ENCODE data around the gene ACYP2. TPM values are rescaled to one million over a fixed set of nuclear protein-coding genes. Genes with fewer than 3 reads are reported as not detected.

ACYP2 gene
- total and polyA plus RNA-seq, 2 donors (not counting 1 experiment from before 2014, with no cell fraction given): 14.0 to 17.2 TPM

DNA sequence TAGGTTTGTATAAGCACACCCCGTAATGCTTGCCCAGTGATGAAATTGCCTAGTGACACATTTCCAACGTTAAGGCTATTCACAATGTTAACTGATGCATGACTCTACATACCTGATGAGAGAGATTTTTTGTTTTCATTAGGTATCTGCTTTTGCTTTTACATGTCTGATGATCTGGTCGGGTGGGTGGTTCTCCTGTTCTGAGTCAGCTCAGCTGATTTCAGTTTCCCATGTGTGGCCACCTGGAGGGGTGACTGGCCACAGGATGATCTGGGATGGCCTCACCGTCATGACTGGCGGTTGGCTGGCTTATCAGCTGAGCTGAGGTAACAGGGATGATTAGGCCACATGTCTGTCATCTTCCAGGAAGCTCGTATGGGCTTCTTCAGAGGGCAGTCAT, 33.8 kb upstream of the ACYP2 start:
- Histone ChIP-seq H3K9me3 (ENCODE audit: control extremely low read depth in 1 of 3, control insufficient read depth in 2 of 3, insufficient read depth in 1 of 3, low read length in 2 of 3) (no peaks in the 10 kb centered on the region), H3K79me2 (ENCODE audit: control insufficient read depth, insufficient read depth, low read length) (no peaks in the 10 kb centered on the region), H3K9ac (ENCODE audit: low read length) (no peak overlapping the region), H3K4me3 (ENCODE audit: control extremely low read depth in 1 of 5, extremely low read depth in 1 of 5, insufficient read depth in 1 of 5, low read depth in 2 of 5, low read length in 4 of 5) (no peak overlapping the region), H3K4me2 (replicated peaks; ENCODE audit: low read depth, low read length, poor library complexity, severe bottlenecking) (no peak overlapping the region), H4K20me1 (ENCODE audit: control insufficient read depth, insufficient read depth, low read length, poor library complexity, severe bottlenecking) (no peaks in the 10 kb centered on the region), H3K27ac (ENCODE audit: low read length in 2 of 2) (no peak overlapping the region), H3K4me1 (ENCODE audit: control insufficient read depth in 2 of 2, insufficient read depth in 2 of 2, low read length in 2 of 2) (peaks cover 3% of the 10 kb centered on the region in 2 donors), H3K27me3 (replicated peaks in 1 of 4; ENCODE audit: control extremely low read depth in 1 of 4, control insufficient read depth in 3 of 4, insufficient read depth in 4 of 4, low read length in 3 of 4) (no peaks in the 10 kb centered on the region), H2AFZ (ENCODE audit: insufficient read depth, low read depth, low read length, poor library complexity, severe bottlenecking) (no peak overlapping the region), H3K36me3 (replicated peaks in 1 of 2; ENCODE audit: control extremely low read depth in 1 of 2, control insufficient read depth in 1 of 2, extremely low read depth in 1 of 2, insufficient read depth in 2 of 2, low read length in 1 of 2) (no peaks in the 10 kb centered on the region)
- CTCF ChIA-PET: interaction anchor here (0.6 to 1.7 kb wide), 2 partner anchors 519 to 623 kb away, joined by 3 to 5 read pairs; no protein-coding TSS in a partner anchor
- H3K27me3 Mint-ChIP-seq: no peaks in the 10 kb centered on the region
- no peaks in the 10 kb centered on the region for H3K9me3 Mint-ChIP-seq (ENCODE audit: insufficient read depth)
- POLR2A ChIA-PET: no interaction called here
- peak; percentile 21 for ATAC-seq (ENCODE audit: low read depth)
- peaks cover 24% of the 10 kb centered on the region for H3K4me1 Mint-ChIP-seq
- H3K27ac Mint-ChIP-seq: no peak overlapping the region
- TF ChIP-seq EZH2 (IDR thresholded peaks at IDR 0.05; ENCODE audit: borderline replicate concordance, insufficient read depth, low read depth, low read length, poor library complexity, severe bottlenecking): no peak
- TF ChIP-seq, protein P1, sequence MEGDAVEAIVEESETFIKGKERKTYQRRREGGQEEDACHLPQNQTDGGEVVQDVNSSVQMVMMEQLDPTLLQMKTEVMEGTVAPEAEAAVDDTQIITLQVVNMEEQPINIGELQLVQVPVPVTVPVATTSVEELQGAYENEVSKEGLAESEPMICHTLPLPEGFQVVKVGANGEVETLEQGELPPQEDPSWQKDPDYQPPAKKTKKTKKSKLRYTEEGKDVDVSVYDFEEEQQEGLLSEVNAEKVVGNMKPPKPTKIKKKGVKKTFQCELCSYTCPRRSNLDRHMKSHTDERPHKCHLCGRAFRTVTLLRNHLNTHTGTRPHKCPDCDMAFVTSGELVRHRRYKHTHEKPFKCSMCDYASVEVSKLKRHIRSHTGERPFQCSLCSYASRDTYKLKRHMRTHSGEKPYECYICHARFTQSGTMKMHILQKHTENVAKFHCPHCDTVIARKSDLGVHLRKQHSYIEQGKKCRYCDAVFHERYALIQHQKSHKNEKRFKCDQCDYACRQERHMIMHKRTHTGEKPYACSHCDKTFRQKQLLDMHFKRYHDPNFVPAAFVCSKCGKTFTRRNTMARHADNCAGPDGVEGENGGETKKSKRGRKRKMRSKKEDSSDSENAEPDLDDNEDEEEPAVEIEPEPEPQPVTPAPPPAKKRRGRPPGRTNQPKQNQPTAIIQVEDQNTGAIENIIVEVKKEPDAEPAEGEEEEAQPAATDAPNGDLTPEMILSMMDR (IDR thresholded peaks at IDR 0.05): no peak
- DNase-seq: no peak
- H3K4me3 Mint-ChIP-seq: no peak overlapping the region
- WGBS (ENCODE audit: insufficient coverage): 66% methylated on average over 5 of the region's 6 CpGs
- intact Hi-C loops (cut with micrococcal nuclease): loop anchor here (2.0 kb wide), 1 partner anchor 17 kb away; no protein-coding TSS in a partner anchor

DNA sequence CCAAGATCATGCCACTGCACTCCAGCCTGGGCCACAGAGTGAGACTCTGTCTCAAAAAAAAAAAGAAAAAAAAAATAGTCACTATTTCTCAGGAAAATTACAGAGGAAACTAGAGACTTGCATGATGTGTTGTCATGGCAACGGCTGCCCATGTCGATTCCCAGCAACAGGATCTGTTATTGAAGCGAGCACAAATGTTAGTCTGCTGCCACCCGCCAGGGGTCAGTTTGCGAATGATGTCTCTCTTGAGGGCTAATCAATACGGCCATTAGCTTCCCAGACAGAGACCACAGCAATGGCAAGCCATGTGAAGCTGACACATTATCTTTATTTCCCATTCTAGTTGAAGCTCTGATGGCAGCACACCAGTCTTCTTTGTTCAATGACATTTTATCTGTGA, 32.4 kb upstream of the ACYP2 start:
- Histone ChIP-seq H3K4me3 (ENCODE audit: control extremely low read depth in 1 of 5, extremely low read depth in 1 of 5, insufficient read depth in 1 of 5, low read depth in 2 of 5, low read length in 4 of 5) (no peak overlapping the region), H3K36me3 (replicated peaks in 1 of 2; ENCODE audit: control extremely low read depth in 1 of 2, control insufficient read depth in 1 of 2, extremely low read depth in 1 of 2, insufficient read depth in 2 of 2, low read length in 1 of 2) (no peaks in the 10 kb centered on the region), H3K9ac (ENCODE audit: low read length) (no peak overlapping the region), H3K27ac (ENCODE audit: low read length in 2 of 2) (no peak overlapping the region), H3K79me2 (ENCODE audit: control insufficient read depth, insufficient read depth, low read length) (no peaks in the 10 kb centered on the region), H3K4me1 (ENCODE audit: control insufficient read depth in 2 of 2, insufficient read depth in 2 of 2, low read length in 2 of 2) (peaks cover 0 to 3% of the 10 kb centered on the region in 2 donors), H4K20me1 (ENCODE audit: control insufficient read depth, insufficient read depth, low read length, poor library complexity, severe bottlenecking) (no peaks in the 10 kb centered on the region), H3K27me3 (replicated peaks in 1 of 4; ENCODE audit: control extremely low read depth in 1 of 4, control insufficient read depth in 3 of 4, insufficient read depth in 4 of 4, low read length in 3 of 4) (no peaks in the 10 kb centered on the region), H3K9me3 (ENCODE audit: control extremely low read depth in 1 of 3, control insufficient read depth in 2 of 3, insufficient read depth in 1 of 3, low read length in 2 of 3) (no peaks in the 10 kb centered on the region), H2AFZ (ENCODE audit: insufficient read depth, low read depth, low read length, poor library complexity, severe bottlenecking) (no peak overlapping the region), H3K4me2 (replicated peaks; ENCODE audit: low read depth, low read length, poor library complexity, severe bottlenecking) (no peak overlapping the region)
- intact Hi-C loops (cut with micrococcal nuclease): no loop called here
- TF ChIP-seq EZH2 (IDR thresholded peaks at IDR 0.05; ENCODE audit: borderline replicate concordance, insufficient read depth, low read depth, low read length, poor library complexity, severe bottlenecking): no peak
- TF ChIP-seq, protein P1 (IDR thresholded peaks at IDR 0.05): no peak
- H3K27ac Mint-ChIP-seq: no peak overlapping the region
- ATAC-seq (ENCODE audit: low read depth) (no peak), DNase-seq (no peak)
- no peak overlapping the region for H3K4me3 Mint-ChIP-seq
- H3K4me1 Mint-ChIP-seq: peaks cover 21% of the 10 kb centered on the region
- H3K9me3 Mint-ChIP-seq (ENCODE audit: insufficient read depth): no peaks in the 10 kb centered on the region
- CTCF ChIA-PET: interaction anchor here (1.3 to 1.7 kb wide), 3 partner anchors 16 to 622 kb away, joined by 4 to 5 read pairs (median 5); no protein-coding TSS in a partner anchor
- H3K27me3 Mint-ChIP-seq: no peaks in the 10 kb centered on the region
- 98% methylated on average over 6 of the region's 6 CpGs for WGBS (ENCODE audit: insufficient coverage)
- POLR2A ChIA-PET: no interaction called here
